ENCODE results near the gene SGCA. TPM values are rescaled to one million over a fixed set of nuclear protein-coding genes. Genes with fewer than 3 reads are reported as not detected.

Gene SGCA
- polyA plus RNA-seq, 1 experiment: 0.21 TPM

- ChIA-PET CTCF (interaction anchor here (1.6 kb wide), 1 partner anchor 8 kb away, joined by 4 read pairs; no protein-coding TSS in a partner anchor), POLR2A (interaction anchor here (0.7 to 13.2 kb wide), 7 partner anchors 8 to 105 kb away, joined by 3 to 284 read pairs (median 61); partner anchors contain the start of gene COL1A1)
- no peak overlapping the region; the same call in 1 of the 2 replicates for H3K4me3 ChIP-seq (ENCODE audit: low read depth, low read length)
- no peak for TF ChIP-seq CTCF (IDR thresholded peaks at IDR 0.05; ENCODE audit: low read depth, low read length)
- H3K27ac ChIP-seq (ENCODE audit: low read depth, low read length): peak overlapping the region; percentile 98
- no peaks in the 10 kb centered on the region for H3K27me3 ChIP-seq (ENCODE audit: control insufficient read depth, insufficient read depth, low read length)
- no peaks in the 10 kb centered on the region; the same call in 1 of the 2 replicates for H3K9me3 ChIP-seq (ENCODE audit: control insufficient read depth, insufficient read depth, low read length)
- no peak for DNase-seq (ENCODE audit: low read depth, low spot score)
These were observed 20.0 kb downstream of the SGCA start for GRCh38 chr17:50185631-50186471.

- Histone ChIP-seq H3K9me3 (ENCODE audit: control insufficient read depth, insufficient read depth, low read length) (no peaks in the 10 kb centered on the region; the same call in 1 of the 2 replicates), H3K4me3 (ENCODE audit: low read depth, low read length) (no peak overlapping the region), H3K27ac (ENCODE audit: low read depth, low read length) (peak overlapping the region; percentile 98), H3K27me3 (ENCODE audit: control insufficient read depth, insufficient read depth, low read length) (no peaks in the 10 kb centered on the region)
- ChIA-PET CTCF (interaction anchor here (1.0 to 1.6 kb wide), 3 partner anchors 9 to 83 kb away, joined by 3 to 4 read pairs (median 3); no protein-coding TSS in a partner anchor), POLR2A (interaction anchor here (0.7 to 13.2 kb wide), 12 partner anchors 8 to 104 kb away, joined by 3 to 284 read pairs (median 20); partner anchors contain the start of genes COL1A1 and TMEM92)
- DNase-seq (ENCODE audit: low read depth, low spot score): no peak
- TF ChIP-seq CTCF (IDR thresholded peaks at IDR 0.05; ENCODE audit: low read depth, low read length): no peak
These were observed 21.0 kb downstream of the SGCA start for GRCh38 chr17:50186661-50187393.

- Histone ChIP-seq H3K4me3 (ENCODE audit: low read depth, low read length) (no peak overlapping the region), H3K27me3 (ENCODE audit: control insufficient read depth, insufficient read depth, low read length) (no peaks in the 10 kb centered on the region), H3K9me3 (ENCODE audit: control insufficient read depth, insufficient read depth, low read length) (no peaks in the 10 kb centered on the region; the same call in 1 of the 2 replicates), H3K27ac (ENCODE audit: low read depth, low read length) (peak overlapping the region; percentile 98)
- ChIA-PET CTCF (interaction anchor here (1.0 to 1.6 kb wide), 3 partner anchors 10 to 83 kb away, joined by 3 to 4 read pairs (median 3); no protein-coding TSS in a partner anchor), POLR2A (interaction anchor here (0.7 to 13.2 kb wide), 14 partner anchors 9 to 104 kb away, joined by 3 to 284 read pairs (median 8); partner anchors contain the start of genes COL1A1 and TMEM92)
- TF ChIP-seq CTCF (IDR thresholded peaks at IDR 0.05; ENCODE audit: low read depth, low read length): no peak
- no peak for DNase-seq (ENCODE audit: low read depth, low spot score)
These were observed 21.6 kb downstream of the SGCA start for GRCh38 chr17:50187394-50187725.

GRCh38 chr17:50187751-50188530 is 22.1 kb downstream of the SGCA start:
- Histone ChIP-seq H3K9me3 (ENCODE audit: control insufficient read depth, insufficient read depth, low read length) (no peaks in the 10 kb centered on the region; the same call in 1 of the 2 replicates), H3K4me3 (ENCODE audit: low read depth, low read length) (no peak overlapping the region), H3K27ac (ENCODE audit: low read depth, low read length) (peak overlapping the region; percentile 98), H3K27me3 (ENCODE audit: control insufficient read depth, insufficient read depth, low read length) (no peaks in the 10 kb centered on the region)
- no peak for DNase-seq (ENCODE audit: low read depth, low spot score)
- no peak for TF ChIP-seq CTCF (IDR thresholded peaks at IDR 0.05; ENCODE audit: low read depth, low read length)
- CTCF ChIA-PET: interaction anchor here (0.9 to 1.6 kb wide), 4 partner anchors 10 to 82 kb away, joined by 3 to 4 read pairs (median 3); no protein-coding TSS in a partner anchor
- POLR2A ChIA-PET: interaction anchor here (0.6 to 13.2 kb wide), 14 partner anchors 9 to 110 kb away, joined by 3 to 284 read pairs (median 8); partner anchors contain the start of gene COL1A1
